HG03097 (cell line): ENCODE results near the gene SMTN.
A peak's percentile ranks its signal among the peaks of the same experiment; 100 is the strongest.
"Not testable (repeated sequence)": the region's sequence is repeated elsewhere in the genome, so short reads cannot be mapped to it uniquely, and the experiment has no call there.

Experiments used
- ATAC-seq: cut with Tn5 transposase; IDR thresholded peaks from one replicate; pipeline ENCODE4 v1.9.1; 2021; ENCODE audit not compliant: unreplicated experiment, low FRiP score

Gene SMTN

GRCh38 chr22:31103111-31103510 is 22.0 kb downstream of the SMTN start:
- no peak for ATAC-seq

- ATAC-seq = no peak
These were observed 23.0 kb downstream of the SMTN start for GRCh38 chr22:31103899-31104694.

- ATAC-seq = no peak
These were observed 23.8 kb downstream of the SMTN start for GRCh38 chr22:31104869-31105268.

- ATAC-seq = no peak
These were observed 24.3 kb downstream of the SMTN start for GRCh38 chr22:31105282-31105929.

- ATAC-seq = no peak
These were observed 25.0 kb downstream of the SMTN start for GRCh38 chr22:31106001-31106571.

- ATAC-seq = no peak
These were observed 25.6 kb downstream of the SMTN start for GRCh38 chr22:31106731-31107177.

GRCh38 chr22:31107178-31107893 is 26.2 kb downstream of the SMTN start, which contains the start of gene SELENOM:
Gene SELENOM (minus strand): TSS chr22:31107568. CDS start chr22:31107505, 63 bp downstream.
- peak; percentile 86 for ATAC-seq

- peak; percentile 18 for ATAC-seq
These were observed 26.7 kb downstream of the SMTN start for GRCh38 chr22:31107894-31108218.

- ATAC-seq = not testable (repeated sequence)
These were observed 31.5 kb downstream of the SMTN start for GRCh38 chr22:31112547-31113091.

- no peak for ATAC-seq
These were observed 37.1 kb downstream of the SMTN start for GRCh38 chr22:31118046-31118820.

- no peak for ATAC-seq
These were observed 38.1 kb downstream of the SMTN start for GRCh38 chr22:31119026-31119717.

- ATAC-seq = no peak
These were observed 39.1 kb downstream of the SMTN start for GRCh38 chr22:31120230-31120629.

- no peak for ATAC-seq
These were observed 39.5 kb downstream of the SMTN start for GRCh38 chr22:31120642-31121041.

- no peak for ATAC-seq
These were observed 40.3 kb downstream of the SMTN start for GRCh38 chr22:31121403-31121802.

GRCh38 chr22:31122196-31122531 is 41.0 kb downstream of the SMTN start:
- ATAC-seq = no peak

GRCh38 chr22:31122532-31123291 is 41.6 kb downstream of the SMTN start, which contains the start of gene INPP5J:
Gene INPP5J (plus strand): TSS chr22:31122966. CDS start chr22:31123015, 49 bp downstream.
- ATAC-seq = no peak

- no peak for ATAC-seq
These were observed 42.1 kb downstream of the SMTN start for GRCh38 chr22:31123292-31123602.

- no peak for ATAC-seq
These were observed 43.2 kb downstream of the SMTN start for GRCh38 chr22:31124290-31124689.
